Measurements from ENCODE around the gene SKAP1.

- no peak for TF ChIP-seq EP300 (IDR thresholded peaks at IDR 0.05)
- no peak for TF ChIP-seq POLR2A (IDR thresholded peaks at IDR 0.05)
Measured at GRCh38 chr17:48439875-48440505, 10.0 kb upstream of the SKAP1 start.

Data from gastroesophageal sphincter (tissue), 2 donors.